Sigmoid colon (tissue), 7 donors: ENCODE measurements around the gene METAP1. TPM values are rescaled to one million over a fixed set of nuclear protein-coding genes. Genes with fewer than 3 reads are reported as not detected.

Source experiments
- DNase-seq: peaks from one replicate; pipeline ENCODE4 v3.0.0-alpha.2; 2019
- H3K27ac ChIP-seq, 4 donors: fragments of 200-600 bp; sonication (generic); one replicate each; pipeline ENCODE4 v1.5.1; 2016 to 2019; ENCODE audit warnings: mild to moderate bottlenecking in 1 of 4
- H3K27me3 ChIP-seq, 3 donors: fragments of 200-600 bp; sonication (generic); one replicate each; pipeline ENCODE4 v1.5.1; 2019; ENCODE audit warnings: mild to moderate bottlenecking in 1 of 3
- H3K36me3 ChIP-seq, 4 donors: fragments of 200-600 bp; sonication (generic); one replicate each; pipeline ENCODE4 v1.5.1; 2016 to 2019
- H3K4me1 ChIP-seq, 4 donors: fragments of 200-600 bp; sonication (generic); one replicate each; pipeline ENCODE4 v1.5.1; 2017 to 2019
- H3K4me3 ChIP-seq, 4 donors: fragments of 200-600 bp; sonication (generic); one replicate each; pipeline ENCODE4 v1.5.1; 2017 to 2019; ENCODE audit warnings: mild to moderate bottlenecking in 2 of 4, moderate library complexity in 1 of 4
- H3K9me3 ChIP-seq, 4 donors: fragments of 200-600 bp in 3 of 4; sonication (generic) in 3 of 4; one replicate each; pipeline versions ENCODE4 v1.5.1 to v1.6.1; 2013 to 2019
- EP300 ChIP-seq, 4 donors: sonication (generic); formaldehyde crosslinking; IDR thresholded peaks; one replicate each; pipeline ENCODE4 v1.6.1; 2017; ENCODE audit warnings: antibody characterized with exemption in 4 of 4
- POLR2A ChIP-seq, 2 donors: fragments of 450-650 bp; IDR thresholded peaks; one replicate each; pipeline ENCODE4 v1.6.1; 2016; ENCODE audit warnings: antibody characterized with exemption in 2 of 2, mild to moderate bottlenecking in 2 of 2, moderate library complexity in 2 of 2
- POLR2AphosphoS5 ChIP-seq, 4 donors: sonication (generic); formaldehyde crosslinking; IDR thresholded peaks; one replicate each; pipeline ENCODE4 v1.6.1; 2017; ENCODE audit warnings: antibody characterized with exemption in 4 of 4
- WGBS, 2 donors: extraction: QIAGEN DNeasy Blood & Tissue Kit; methylation state at CpG; one replicate each; pipeline ENCODE4 v1.1.7; 2013; 5-methylcytosine and 5-hydroxymethylcytosine counted together
- intact Hi-C: fragments of 100-400 bp; cut with DNase I; formaldehyde crosslinking; loops from one replicate; pipeline ENCODE4 v1.15.1; 2023
- polyA plus RNA-seq, 3 donors: library from polyadenylated mRNA; stranded (reverse); fragments of 200-250 nt; gene quantifications; one replicate each; pipeline ENCODE4 v1.2.3, GENCODE V29; 2013
- total RNA-seq, 4 donors: library from RNA; depleted of rRNA; stranded (reverse); fragments of >200 nt; gene quantifications; one replicate each; pipeline ENCODE4 v1.1.0, GENCODE V29; 2016
- TF ChIP-seq, protein P1 (sequence below), 4 experiments: fragments of 450-650 bp in 3 of 4; fragments of 200-600 bp in 1 of 4; IDR thresholded peaks; one replicate each; pipeline ENCODE4 v1.5.1; 2016 to 2019; ENCODE audit warnings: antibody characterized with exemption in 4 of 4, mild to moderate bottlenecking in 3 of 4, moderate library complexity in 2 of 4
- donor health status: healthy with polysubstance abuse.
- donor health status: Bipolar disorder and iron deficiency.
- donor health status: healthy.

The METAP1 gene
- total and polyA plus RNA-seq, 7 donors, result 34.2 to 56.0 (median 48.6) TPM

DNA sequence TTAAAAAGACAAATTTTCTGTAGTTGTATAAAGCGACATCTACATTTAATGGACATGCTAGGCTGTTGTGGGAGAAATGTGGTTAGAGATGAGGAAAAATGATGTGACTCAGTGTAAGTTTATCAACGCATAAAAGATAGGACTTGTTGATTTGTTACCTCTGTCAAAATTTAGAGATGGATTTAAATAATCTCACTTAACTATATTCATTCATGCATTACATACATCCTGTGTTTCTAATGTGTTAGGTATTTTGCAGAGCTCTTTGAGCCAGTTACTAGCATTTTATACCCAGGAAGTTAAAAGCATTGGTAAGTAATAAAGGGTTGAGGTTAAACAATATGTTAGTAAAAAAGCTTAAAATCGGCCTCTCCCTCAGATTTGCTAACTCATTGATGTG, 34.3 kb downstream of the METAP1 start:
- H3K4me1 ChIP-seq, result peaks cover 0 to 23% (median 14%) of the 10 kb centered on the region in 4 donors
- DNase-seq, result no peak
- H3K27me3 ChIP-seq, result no peaks in the 10 kb centered on the region
- TF ChIP-seq POLR2A (IDR thresholded peaks at IDR 0.05) (no peak), POLR2AphosphoS5 (IDR thresholded peaks at IDR 0.05) (no peak), EP300 (IDR thresholded peaks at IDR 0.05) (no peak)
- TF ChIP-seq, protein P1, sequence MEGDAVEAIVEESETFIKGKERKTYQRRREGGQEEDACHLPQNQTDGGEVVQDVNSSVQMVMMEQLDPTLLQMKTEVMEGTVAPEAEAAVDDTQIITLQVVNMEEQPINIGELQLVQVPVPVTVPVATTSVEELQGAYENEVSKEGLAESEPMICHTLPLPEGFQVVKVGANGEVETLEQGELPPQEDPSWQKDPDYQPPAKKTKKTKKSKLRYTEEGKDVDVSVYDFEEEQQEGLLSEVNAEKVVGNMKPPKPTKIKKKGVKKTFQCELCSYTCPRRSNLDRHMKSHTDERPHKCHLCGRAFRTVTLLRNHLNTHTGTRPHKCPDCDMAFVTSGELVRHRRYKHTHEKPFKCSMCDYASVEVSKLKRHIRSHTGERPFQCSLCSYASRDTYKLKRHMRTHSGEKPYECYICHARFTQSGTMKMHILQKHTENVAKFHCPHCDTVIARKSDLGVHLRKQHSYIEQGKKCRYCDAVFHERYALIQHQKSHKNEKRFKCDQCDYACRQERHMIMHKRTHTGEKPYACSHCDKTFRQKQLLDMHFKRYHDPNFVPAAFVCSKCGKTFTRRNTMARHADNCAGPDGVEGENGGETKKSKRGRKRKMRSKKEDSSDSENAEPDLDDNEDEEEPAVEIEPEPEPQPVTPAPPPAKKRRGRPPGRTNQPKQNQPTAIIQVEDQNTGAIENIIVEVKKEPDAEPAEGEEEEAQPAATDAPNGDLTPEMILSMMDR (IDR thresholded peaks at IDR 0.05), result no peak
- intact Hi-C loops, result no loop called here
- no peak overlapping the region for H3K27ac ChIP-seq
- 75 to 76% methylated on average over 3 of the region's 3 CpGs for WGBS, 2 donors
- peaks cover 0 to 6% (median 0%) of the 10 kb centered on the region in 4 donors for H3K36me3 ChIP-seq
- H3K9me3 ChIP-seq, result no peaks in the 10 kb centered on the region
- H3K4me3 ChIP-seq, result no peak overlapping the region

DNA sequence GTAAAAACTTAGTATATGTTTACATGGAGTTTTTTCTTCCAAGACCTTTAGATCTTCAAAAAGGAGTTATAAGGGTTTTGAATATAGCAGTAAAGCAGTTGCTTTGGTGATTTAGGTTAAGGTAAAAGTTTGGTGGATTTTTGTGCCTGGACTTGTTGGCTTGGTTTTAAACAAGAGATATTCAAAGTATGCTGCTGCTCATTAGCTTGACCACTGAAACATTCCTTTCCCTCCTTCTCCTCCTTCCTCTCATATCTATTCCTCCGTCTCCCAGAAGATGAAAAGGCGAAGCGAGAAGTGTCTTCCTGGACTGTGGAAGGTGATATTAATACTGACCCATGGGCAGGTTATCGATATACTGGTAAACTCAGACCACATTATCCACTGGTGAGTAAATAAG, 38.4 kb downstream of the METAP1 start:
- intact Hi-C loops, result no loop called here
- peaks cover 0 to 4% (median 0%) of the 10 kb centered on the region in 4 donors for H3K9me3 ChIP-seq
- 96 to 98% methylated on average over 4 of the region's 4 CpGs for WGBS, 2 donors

DNA sequence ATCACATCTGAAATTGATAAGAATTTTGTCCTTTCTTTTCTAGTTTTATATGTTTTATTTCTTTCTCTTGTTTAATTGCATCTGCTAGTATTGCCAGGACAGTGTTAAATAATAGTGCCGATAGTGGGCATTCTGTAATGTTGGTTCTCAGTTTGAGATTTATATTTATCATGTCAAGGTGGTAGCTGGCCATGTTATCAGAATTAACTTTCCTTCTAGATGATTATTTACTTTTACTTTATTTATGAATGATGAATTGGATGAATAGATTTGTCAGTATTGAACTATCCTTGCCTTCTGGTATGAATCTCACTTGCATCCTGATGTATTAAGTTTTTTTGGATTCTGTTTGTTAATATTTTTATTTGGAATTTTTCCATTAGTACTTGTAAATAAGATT, 42.7 kb downstream of the METAP1 start:
- Histone ChIP-seq H3K36me3 (peaks cover 0 to 25% (median 0%) of the 10 kb centered on the region in 4 donors), H3K27me3 (no peaks in the 10 kb centered on the region), H3K9me3 (peaks cover 0 to 4% (median 0%) of the 10 kb centered on the region in 4 donors), H3K4me1 (peaks cover 0 to 6% (median 2%) of the 10 kb centered on the region in 4 donors), H3K27ac (no peak overlapping the region), H3K4me3 (no peak overlapping the region)
- no peak for TF ChIP-seq EP300 (IDR thresholded peaks at IDR 0.05)
- TF ChIP-seq, protein P1 (IDR thresholded peaks at IDR 0.05), result no peak
- no peak for TF ChIP-seq POLR2AphosphoS5 (IDR thresholded peaks at IDR 0.05)
- no peak for TF ChIP-seq POLR2A (IDR thresholded peaks at IDR 0.05)
- 94 to 99% methylated on average over 1 of the region's 1 CpG for WGBS, 2 donors
- DNase-seq, result no peak
- intact Hi-C loops, result no loop called here

More for the DNA sequence above, 38.4 kb downstream of the METAP1 start:
- Histone ChIP-seq H3K36me3 (peaks cover 0 to 16% (median 0%) of the 10 kb centered on the region in 4 donors), H3K4me1 (peaks cover 0 to 13% (median 3%) of the 10 kb centered on the region in 4 donors), H3K27me3 (no peaks in the 10 kb centered on the region), H3K4me3 (no peak overlapping the region), H3K27ac (no peak overlapping the region)
- TF ChIP-seq, protein P1 (IDR thresholded peaks at IDR 0.05), result no peak
- TF ChIP-seq POLR2A (IDR thresholded peaks at IDR 0.05) (no peak), POLR2AphosphoS5 (IDR thresholded peaks at IDR 0.05) (no peak), EP300 (IDR thresholded peaks at IDR 0.05) (no peak)
- DNase-seq, result no peak

DNA sequence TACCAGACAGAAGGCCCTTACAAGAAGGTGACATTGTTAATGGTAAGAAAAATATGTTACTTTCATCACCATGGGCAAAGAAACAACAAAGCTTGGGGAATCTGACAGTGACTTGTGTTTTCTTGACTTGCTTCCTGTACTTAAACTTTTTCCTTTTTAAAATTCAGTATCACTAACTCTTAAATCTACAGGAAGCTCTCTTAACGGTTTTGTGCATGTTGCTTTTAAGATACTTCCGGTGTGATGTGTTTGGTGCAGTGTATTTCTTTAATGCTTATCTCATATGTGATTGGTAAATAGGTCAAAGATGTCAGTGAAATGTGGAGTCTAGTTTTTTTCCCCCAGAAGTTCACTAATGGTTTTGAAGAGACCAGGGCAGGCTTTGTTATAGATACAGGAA, 47.8 kb downstream of the METAP1 start:
- H3K36me3 ChIP-seq, result peaks cover 0 to 33% (median under 1%) of the 10 kb centered on the region in 4 donors
- TF ChIP-seq POLR2AphosphoS5 (IDR thresholded peaks at IDR 0.05) (no peak), EP300 (IDR thresholded peaks at IDR 0.05) (no peak), POLR2A (IDR thresholded peaks at IDR 0.05) (no peak)
- TF ChIP-seq, protein P1 (IDR thresholded peaks at IDR 0.05), result no peak
- H3K9me3 ChIP-seq, result no peaks in the 10 kb centered on the region
- no peak overlapping the region for H3K27ac ChIP-seq
- no peaks in the 10 kb centered on the region for H3K27me3 ChIP-seq
- H3K4me1 ChIP-seq, result peaks cover 0 to 10% (median 7%) of the 10 kb centered on the region in 4 donors
- no peak overlapping the region for H3K4me3 ChIP-seq
- intact Hi-C loops, result no loop called here
- no peak for DNase-seq
- WGBS, 2 donors, result 44 to 79% methylated on average over 2 of the region's 2 CpGs

DNA sequence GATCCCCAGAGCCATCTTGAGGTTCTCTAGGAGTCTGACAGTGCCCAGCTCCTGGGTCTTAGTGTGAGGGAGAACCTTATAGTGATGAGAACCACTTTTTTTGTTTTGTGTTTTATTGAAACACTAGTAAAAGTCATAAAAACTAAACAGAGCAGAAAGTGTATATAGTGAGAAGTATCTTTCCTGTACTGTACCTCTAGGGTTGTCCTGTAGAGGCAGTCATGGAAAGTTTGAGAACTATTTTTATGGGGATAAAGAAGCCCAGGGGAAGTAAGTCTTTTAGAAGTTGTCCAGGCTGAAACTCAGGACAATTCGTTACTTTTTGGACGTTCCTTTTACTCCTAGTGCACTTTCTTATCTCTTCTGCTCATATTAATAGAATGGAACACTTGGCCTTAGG, 52.2 kb downstream of the METAP1 start:
- WGBS, 2 donors, result 82 to 90% methylated on average over 2 of the region's 2 CpGs
- no peak overlapping the region for H3K4me3 ChIP-seq
- peaks cover 0 to 10% (median 8%) of the 10 kb centered on the region in 4 donors for H3K4me1 ChIP-seq
- H3K9me3 ChIP-seq, result no peaks in the 10 kb centered on the region
- no peak for TF ChIP-seq POLR2AphosphoS5 (IDR thresholded peaks at IDR 0.05)
- no peak for TF ChIP-seq EP300 (IDR thresholded peaks at IDR 0.05)
- TF ChIP-seq, protein P1 (IDR thresholded peaks at IDR 0.05), result no peak
- no peak for TF ChIP-seq POLR2A (IDR thresholded peaks at IDR 0.05)
- peak overlapping the region in 2 of 4 donors; percentile 13 to 24 for H3K27ac ChIP-seq
- no peak for DNase-seq
- peaks cover 4 to 60% (median 11%) of the 10 kb centered on the region in 4 donors for H3K36me3 ChIP-seq
- intact Hi-C loops, result no loop called here
- no peaks in the 10 kb centered on the region for H3K27me3 ChIP-seq
